Rectal smooth muscle tissue (tissue), 1 donor: Measurements from ENCODE around the gene NEDD8.
"Not testable (repeated sequence)": the region's sequence is repeated elsewhere in the genome, so short reads cannot be mapped to it uniquely, and the experiment has no call there.

Source experiments
- H3K27ac ChIP-seq: one replicate; pipeline ENCODE4 v1.7.0; 2013; ENCODE audit warnings: low read depth, low read length, inconsistent platforms
- H3K27me3 ChIP-seq: one replicate; pipeline ENCODE4 v1.7.0; 2013; ENCODE audit warnings: low read length; ENCODE audit not compliant: control insufficient read depth, insufficient read depth
- H3K36me3 ChIP-seq: one replicate; pipeline ENCODE4 v1.7.0; 2013; ENCODE audit warnings: low read length; ENCODE audit not compliant: control insufficient read depth, insufficient read depth
- H3K4me1 ChIP-seq: one replicate; pipeline ENCODE4 v1.7.0; 2013; ENCODE audit warnings: low read length; ENCODE audit not compliant: control insufficient read depth, insufficient read depth
- H3K4me3 ChIP-seq: one replicate; pipeline ENCODE4 v1.7.0; 2013; ENCODE audit warnings: low read length
- H3K9ac ChIP-seq: one replicate; pipeline ENCODE4 v1.7.0; 2013; ENCODE audit warnings: low read length

NEDD8 gene

GRCh38 chr14:24207104-24207551 lies 25.0 kb downstream of the NEDD8 start:
- Histone ChIP-seq H3K4me1 (no peaks in the 10 kb centered on the region), H3K36me3 (peaks cover 36% of the 10 kb centered on the region), H3K4me3 (no peak overlapping the region), H3K9ac (no peak overlapping the region), H3K27me3 (no peaks in the 10 kb centered on the region), H3K27ac (no peak overlapping the region)

GRCh38 chr14:24206260-24207103 lies 25.7 kb downstream of the NEDD8 start:
- no peaks in the 10 kb centered on the region for H3K4me1 ChIP-seq
- H3K36me3 ChIP-seq = peaks cover 36% of the 10 kb centered on the region
- no peak overlapping the region for H3K9ac ChIP-seq
- no peaks in the 10 kb centered on the region for H3K27me3 ChIP-seq
- no peak overlapping the region for H3K4me3 ChIP-seq
- H3K27ac ChIP-seq = no peak overlapping the region

DNA sequence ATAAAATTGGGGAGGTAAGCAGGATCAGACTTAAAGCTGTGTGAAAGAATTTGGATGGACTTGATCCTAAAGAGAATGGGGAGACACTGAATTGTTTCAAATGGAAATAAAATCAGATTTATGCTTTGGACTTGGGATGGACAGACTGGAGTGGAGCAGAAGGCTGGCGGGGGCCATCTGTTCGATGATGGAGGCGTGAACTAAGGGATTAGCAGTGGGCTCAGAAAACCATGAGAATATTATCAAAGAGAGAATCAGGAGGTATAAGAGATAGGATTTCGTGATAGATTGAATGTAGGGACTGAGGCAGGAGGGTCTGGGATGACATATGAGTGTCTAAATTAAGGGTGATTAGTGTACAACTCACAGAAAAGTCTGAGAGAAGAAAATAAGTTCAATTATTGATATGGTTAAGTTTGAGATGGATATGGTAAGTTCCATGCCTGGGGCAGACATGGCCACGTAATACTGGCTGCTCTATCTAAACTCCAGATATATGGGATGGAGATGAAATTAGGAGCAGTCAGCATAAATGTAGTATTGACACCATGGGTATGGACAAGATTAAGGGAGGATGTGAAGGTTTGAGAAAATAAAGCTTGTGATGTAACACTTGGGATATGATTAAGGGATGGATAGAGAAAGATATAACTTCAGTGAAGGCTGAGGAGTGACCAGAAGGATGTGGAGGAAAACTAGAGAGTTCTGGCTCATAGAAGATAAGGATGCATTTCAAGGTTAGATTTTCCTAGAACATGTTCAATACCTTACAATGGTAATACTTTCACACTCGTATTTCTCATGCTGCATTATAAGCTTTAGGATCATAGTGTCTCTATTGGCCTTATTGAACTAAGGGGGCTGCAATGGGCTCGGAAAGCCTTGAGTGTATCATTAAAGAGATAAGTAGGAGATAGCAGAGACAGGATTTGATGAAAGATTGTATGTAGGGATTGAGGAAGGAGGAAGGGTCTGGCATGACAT lies 27.7 kb downstream of the NEDD8 start:
- no peaks in the 10 kb centered on the region for H3K4me1 ChIP-seq
- peaks cover 27% of the 10 kb centered on the region for H3K36me3 ChIP-seq
- no peaks in the 10 kb centered on the region for H3K27me3 ChIP-seq
- H3K27ac ChIP-seq = no peak overlapping the region
- H3K9ac ChIP-seq = no peak overlapping the region
- H3K4me3 ChIP-seq = no peak overlapping the region

- not testable (repeated sequence) for H3K9ac ChIP-seq, H3K4me3 ChIP-seq, H3K27me3 ChIP-seq, H3K27ac ChIP-seq, H3K4me1 ChIP-seq
- H3K36me3 ChIP-seq = peaks cover 26% of the 10 kb centered on the region
These were observed 28.8 kb downstream of the NEDD8 start for GRCh38 chr14:24203249-24203886.

DNA sequence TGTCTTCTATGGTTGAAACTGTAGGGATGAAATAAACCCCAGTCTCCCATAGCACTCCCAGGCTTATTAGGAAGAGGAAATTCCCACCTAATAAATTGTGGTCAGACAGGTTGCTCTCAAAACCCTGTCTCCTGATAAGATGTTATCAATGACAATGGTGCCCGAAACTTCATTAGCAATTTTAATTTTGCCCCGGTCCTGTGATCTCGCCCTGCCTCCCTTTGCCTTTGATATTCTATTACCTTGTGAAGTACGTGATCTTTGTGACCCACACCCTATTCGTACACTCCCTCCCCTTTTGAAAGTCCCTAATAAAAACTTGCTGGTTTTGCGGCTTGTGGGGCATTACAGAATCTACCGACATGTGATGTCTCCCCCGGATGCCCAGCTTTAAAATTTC lies 29.6 kb downstream of the NEDD8 start:
- not testable (repeated sequence) for H3K9ac ChIP-seq

GRCh38 chr14:24198814-24199524 lies 33.2 kb downstream of the NEDD8 start:
- H3K27me3 ChIP-seq = no peaks in the 10 kb centered on the region
- peaks cover 13% of the 10 kb centered on the region for H3K4me1 ChIP-seq
- H3K27ac ChIP-seq = no peak overlapping the region
- no peak overlapping the region for H3K9ac ChIP-seq
- no peak overlapping the region for H3K4me3 ChIP-seq
- peaks cover 4% of the 10 kb centered on the region for H3K36me3 ChIP-seq

More for the DNA sequence above, 29.6 kb downstream of the NEDD8 start:
- H3K36me3 ChIP-seq = peaks cover 21% of the 10 kb centered on the region
- not testable (repeated sequence) for H3K4me1 ChIP-seq, H3K27me3 ChIP-seq, H3K27ac ChIP-seq, H3K4me3 ChIP-seq

- peaks cover 14% of the 10 kb centered on the region for H3K4me1 ChIP-seq
These were observed 35.1 kb downstream of the NEDD8 start for GRCh38 chr14:24197056-24197450.

DNA sequence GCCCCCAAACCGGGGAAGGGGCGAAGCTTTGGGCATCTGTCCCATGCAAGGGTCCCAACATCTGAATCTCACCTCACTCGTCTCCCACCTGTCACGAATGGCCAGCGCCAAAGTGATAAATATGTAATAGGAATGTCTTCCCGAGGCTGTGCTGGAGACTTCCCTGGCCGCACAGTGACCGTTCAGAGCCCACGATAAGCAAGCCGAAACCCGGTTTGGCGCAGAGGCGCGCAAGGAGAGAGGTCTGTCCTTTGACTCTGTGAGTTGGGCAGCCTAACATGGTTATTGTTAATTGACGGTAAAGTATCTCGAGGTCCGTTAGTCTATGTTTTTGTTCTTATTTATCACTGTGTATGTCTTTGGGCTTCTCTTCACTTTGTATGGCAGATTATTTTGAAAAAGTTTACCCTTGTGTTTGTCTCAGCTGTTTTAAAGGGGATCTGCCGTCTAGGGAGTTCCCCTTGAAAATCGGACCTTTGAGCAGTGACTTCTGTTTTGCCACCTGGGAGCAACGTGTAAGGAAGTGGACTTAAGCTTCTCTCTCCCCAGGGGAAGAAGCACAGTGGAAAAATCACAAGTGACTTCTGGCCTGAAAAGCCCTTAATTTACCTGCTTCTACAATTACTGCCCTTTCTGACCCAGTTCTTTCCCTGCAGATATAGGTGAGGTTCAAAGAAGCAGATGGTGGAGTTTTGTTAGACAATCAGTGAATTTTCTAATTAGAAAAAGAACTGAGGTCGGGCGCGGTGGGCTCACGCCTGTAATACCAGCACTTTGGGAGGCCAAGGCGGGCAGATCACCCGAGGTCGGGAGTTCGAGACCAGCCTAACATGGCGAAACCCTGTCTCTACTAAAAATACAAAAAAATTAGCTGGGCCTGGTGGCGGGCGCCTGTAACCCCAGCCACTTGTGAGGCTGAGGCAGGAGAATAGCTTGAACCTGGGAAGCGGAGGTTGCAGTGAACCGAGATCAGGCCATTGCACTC lies 35.8 kb downstream of the NEDD8 start:
- Histone ChIP-seq H3K4me1 (peaks cover 14% of the 10 kb centered on the region), H3K36me3 (peaks cover 7% of the 10 kb centered on the region), H3K27ac (peak overlapping the region; percentile 99), H3K4me3 (peak overlapping the region; percentile 95), H3K9ac (peak overlapping the region; percentile 58), H3K27me3 (no peaks in the 10 kb centered on the region)

More at GRCh38 chr14:24197056-24197450, 35.1 kb downstream of the NEDD8 start:
- H3K27ac ChIP-seq = no peak overlapping the region
- no peak overlapping the region for H3K4me3 ChIP-seq
- H3K27me3 ChIP-seq = no peaks in the 10 kb centered on the region
- H3K36me3 ChIP-seq = peaks cover 4% of the 10 kb centered on the region
- no peak overlapping the region for H3K9ac ChIP-seq

- Histone ChIP-seq H3K36me3 (peaks cover 7% of the 10 kb centered on the region), H3K4me1 (peaks cover 14% of the 10 kb centered on the region), H3K4me3 (peak within 1 kb of the TSS; percentile 95), H3K27me3 (no peaks in the 10 kb centered on the region), H3K9ac (peak within 1 kb of the TSS; percentile 58), H3K27ac (peak within 1 kb of the TSS; percentile 99)
These were observed 36.7 kb downstream of the NEDD8 start, which contains the start of gene TM9SF1 for GRCh38 chr14:24195186-24196070. TSS of gene TM9SF1 (minus strand) at chr14:24195441. CDS start at chr14:24195019, 422 bp downstream.

- peaks cover 14% of the 10 kb centered on the region for H3K4me1 ChIP-seq
These were observed 37.3 kb downstream of the NEDD8 start for GRCh38 chr14:24194873-24195185.

More at GRCh38 chr14:24194873-24195185, 37.3 kb downstream of the NEDD8 start:
- H3K27ac ChIP-seq = peak overlapping the region; percentile 99
- H3K4me3 ChIP-seq = peak overlapping the region; percentile 95
- H3K9ac ChIP-seq = peak overlapping the region; percentile 58
- no peaks in the 10 kb centered on the region for H3K27me3 ChIP-seq
- H3K36me3 ChIP-seq = peaks cover 7% of the 10 kb centered on the region
